GM21515 (cell line): Measurements from ENCODE around the gene CTU2.

ENCODE experiments used
- ATAC-seq: cut with Tn5 transposase; IDR thresholded peaks from one replicate; pipeline ENCODE4 v1.9.1; 2021; ENCODE audit not compliant: unreplicated experiment

CTU2 gene

DNA sequence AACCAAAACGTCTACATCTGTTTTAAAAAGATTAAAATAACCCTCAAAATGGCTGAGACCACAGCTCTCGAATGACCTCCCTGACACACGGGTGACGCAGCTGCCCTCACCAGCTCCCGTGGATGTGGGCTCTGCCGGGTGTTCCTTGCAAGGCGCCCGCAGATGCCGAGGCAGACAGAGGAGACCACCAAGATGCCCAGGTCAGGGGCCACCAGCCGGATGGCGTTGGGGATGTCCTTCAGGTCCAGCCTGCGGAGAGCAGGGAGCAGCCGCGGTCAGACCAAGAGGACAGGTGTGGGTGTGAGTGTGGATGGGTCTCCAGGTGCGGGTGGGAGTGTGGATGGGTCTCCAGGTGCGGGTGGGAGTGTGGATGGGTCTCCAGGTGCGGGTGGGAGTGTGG, 35.1 kb downstream of the CTU2 start:
- ATAC-seq = no peak

DNA sequence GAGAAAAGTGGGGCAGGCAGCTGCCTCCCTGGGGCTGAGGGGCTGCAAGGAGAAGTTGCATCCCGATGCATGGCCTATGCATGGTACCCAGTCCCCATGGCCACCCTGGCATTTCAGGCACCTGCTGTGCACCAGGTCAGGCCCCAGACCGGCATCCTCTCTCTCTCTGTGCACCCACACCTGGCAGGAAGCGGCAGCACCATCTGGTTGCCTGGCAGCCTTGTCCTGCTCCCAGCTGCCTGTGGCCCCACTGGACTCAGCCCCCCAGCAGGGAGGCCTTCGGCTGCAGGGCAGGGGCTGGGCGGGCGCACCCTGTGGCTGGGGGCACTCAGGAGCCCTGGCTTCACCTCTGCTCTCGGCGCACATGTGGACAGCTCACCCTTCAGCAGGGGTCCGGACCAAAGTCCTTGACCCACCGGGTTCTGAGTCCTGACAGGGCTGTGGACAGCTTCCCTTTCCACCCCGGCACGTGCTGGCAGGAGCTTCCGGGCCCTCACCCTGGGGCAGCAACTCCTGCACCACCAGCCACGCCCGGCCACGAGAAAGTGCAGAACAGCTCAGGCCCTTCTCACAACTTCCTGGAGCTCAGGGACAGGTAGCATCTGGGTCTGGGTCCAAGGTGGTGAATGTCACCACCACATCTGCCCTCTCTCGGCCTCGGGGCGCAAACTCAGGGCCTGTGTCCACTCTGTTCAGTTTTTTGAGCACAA, 36.7 kb downstream of the CTU2 start:
- no peak for ATAC-seq

GRCh38 chr16:88743693-88744576, 37.6 kb downstream of the CTU2 start:
- no peak for ATAC-seq

DNA sequence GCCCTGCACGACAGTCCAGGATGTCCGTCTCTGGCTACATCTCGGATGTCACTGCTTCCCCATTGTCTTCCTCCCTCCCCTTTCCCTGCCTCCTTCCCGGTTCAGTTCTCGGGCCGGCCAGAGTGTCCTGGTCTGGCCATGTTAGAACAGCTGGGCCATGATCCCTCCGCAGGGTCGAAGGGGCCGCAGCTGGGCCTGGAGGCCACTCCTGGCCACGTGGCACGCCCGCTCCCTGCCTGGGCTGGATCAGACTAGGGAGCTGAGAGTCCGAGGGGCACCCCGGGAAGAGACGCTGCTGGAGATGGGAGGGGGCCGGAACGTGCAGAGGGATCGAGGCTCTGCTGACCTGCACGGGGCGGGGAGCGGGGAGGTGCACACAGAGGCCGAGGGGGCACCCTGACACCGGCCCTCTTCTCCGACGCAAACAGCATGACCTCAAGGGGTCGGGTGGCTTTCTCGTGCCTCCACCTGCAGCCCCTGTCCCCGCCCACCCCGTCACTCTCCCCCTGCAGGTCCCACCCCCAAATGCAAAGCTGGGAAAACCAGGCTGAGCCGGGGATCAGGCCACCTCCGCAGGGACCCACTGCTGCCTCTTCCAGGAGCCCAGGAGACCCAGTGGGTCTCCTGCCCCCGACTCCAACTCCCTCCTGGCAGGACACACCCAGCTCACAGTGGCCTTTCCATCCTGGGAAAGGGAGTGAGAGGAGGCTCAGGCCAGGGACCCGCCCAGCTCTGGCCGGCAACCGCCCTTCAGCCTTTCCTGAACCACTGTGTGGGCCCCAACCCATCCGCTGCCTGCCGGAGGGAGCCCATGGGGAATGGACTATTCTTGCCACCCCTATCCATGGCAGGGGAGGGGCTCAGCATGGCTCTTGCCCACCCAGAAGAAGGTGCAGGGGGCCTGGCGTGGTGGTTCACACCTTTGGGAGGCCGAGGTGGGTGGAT, 38.5 kb downstream of the CTU2 start:
- no peak for ATAC-seq

- no peak for ATAC-seq
Measured at GRCh38 chr16:88746506-88746905, 40.2 kb downstream of the CTU2 start.

DNA sequence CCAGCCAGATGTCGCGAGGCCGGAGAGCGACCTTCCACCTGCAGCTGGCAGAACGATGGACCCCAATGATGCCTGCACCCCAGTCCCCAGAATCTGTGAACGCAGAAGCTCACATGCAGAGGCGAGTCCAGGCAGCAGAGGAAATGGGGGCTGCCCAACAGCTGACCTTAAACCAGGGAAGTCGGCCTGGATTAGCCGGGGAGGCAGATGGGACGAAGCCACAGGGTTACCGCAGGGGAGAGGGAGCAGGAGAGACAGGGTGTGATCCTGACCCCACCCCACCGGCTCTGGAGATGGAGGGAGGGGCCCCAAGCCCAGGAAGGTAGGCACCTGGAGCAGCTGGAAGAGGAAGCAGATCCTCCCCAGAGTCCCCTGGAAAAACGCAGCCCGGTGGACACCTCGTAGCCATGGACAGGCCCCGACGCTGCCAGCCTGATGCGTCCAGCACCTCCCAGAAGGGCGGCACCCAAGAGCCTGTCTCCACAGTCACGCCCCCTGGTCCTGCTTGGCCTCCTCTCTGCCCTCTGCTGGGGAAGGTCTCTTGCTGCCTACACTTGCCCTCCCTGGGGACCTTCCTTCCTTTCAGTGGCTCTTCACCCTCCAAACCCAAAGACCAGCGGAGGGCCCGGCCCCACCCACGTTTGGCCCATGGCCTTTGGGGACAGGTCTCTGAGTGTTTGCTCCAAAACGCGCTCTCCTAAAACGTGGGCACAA, 41.4 kb downstream of the CTU2 start:
- ATAC-seq = no peak

GRCh38 chr16:88748364-88748763, 42.1 kb downstream of the CTU2 start:
- ATAC-seq = no peak

GRCh38 chr16:88749358-88749757, 43.1 kb downstream of the CTU2 start:
- ATAC-seq = no peak

GRCh38 chr16:88750854-88751253, 44.6 kb downstream of the CTU2 start:
- no peak for ATAC-seq

GRCh38 chr16:88752386-88753002, 46.2 kb downstream of the CTU2 start:
- ATAC-seq = no peak

GRCh38 chr16:88753191-88753590, 46.9 kb downstream of the CTU2 start:
- ATAC-seq = no peak

GRCh38 chr16:88753602-88754001, 47.3 kb downstream of the CTU2 start:
- ATAC-seq = no peak

GRCh38 chr16:88754109-88754911, 48.0 kb downstream of the CTU2 start:
- no peak for ATAC-seq

DNA sequence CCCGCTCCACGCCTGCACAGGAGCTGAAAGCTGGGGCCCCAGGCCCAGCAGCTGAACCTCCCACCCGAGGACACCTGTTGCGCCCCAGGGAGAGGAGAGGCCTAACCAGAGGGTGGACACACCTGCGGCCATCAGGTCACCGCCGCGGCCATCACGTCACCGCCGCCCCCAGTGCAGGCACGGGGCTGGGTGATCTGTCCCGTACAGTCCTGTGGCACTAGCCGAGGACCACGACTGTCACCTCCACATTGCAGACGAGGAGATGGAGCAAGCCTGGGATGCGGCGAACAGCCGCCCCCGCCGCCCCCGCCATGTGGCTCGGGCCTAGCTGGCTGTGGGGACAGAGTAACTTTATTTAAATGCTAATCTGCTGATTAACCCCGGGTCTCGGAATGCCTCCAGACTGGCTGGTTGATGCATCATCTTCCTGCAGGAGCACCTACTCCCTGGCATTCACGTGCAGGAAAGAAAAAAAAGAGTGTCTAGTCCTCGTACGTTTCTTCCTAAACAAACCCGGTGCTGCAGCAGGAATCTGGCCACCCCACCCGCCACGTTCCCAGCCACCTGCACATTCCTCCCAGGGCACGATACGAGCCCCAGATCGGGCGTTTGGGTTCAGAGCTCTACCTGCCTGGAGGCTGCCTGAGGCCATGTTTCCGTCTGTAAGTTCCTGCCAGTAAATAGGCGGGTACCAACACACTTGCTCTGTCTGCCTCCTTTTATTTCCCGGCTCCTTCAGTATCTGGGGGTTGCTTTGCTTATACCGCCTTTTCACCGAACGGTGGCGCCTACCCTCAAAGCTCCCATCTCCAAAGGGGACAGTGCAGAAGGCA, 48.8 kb downstream of the CTU2 start:
- no peak for ATAC-seq

DNA sequence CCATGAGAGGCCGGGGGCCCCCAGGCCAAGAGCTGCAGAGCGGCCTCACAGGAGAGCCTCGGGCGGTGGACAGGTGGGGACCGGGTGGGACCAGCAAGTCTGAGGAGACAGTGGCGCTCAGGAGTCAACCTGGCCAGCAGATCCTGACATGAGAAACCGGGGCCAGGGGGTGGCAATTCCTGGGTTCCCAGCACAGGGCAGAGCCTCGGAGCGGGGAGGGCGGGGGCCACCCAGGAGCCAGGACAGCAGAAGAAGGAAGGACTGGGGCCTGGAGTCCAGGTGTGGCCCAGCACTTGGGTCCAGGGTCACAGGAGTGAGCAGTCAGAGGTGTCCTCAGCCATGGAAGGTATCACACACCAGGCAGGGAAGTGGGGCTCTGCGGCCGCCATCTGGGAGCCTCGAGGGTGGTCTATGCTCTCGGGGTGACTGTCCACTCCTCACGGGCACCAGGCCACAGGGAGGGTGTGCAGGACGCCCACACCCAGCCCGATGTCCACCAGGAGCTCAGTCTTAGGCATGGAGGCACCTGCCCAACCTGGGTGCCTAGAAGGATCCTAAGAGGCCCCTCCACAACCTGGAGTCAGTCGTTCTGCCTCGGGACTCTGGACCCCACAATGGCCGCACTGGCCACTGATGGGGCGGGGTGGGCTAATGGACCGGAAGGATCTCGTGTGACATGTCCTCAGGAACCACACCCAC, 49.6 kb downstream of the CTU2 start:
- no peak for ATAC-seq

- no peak for ATAC-seq
Measured at GRCh38 chr16:88758227-88758943, 52.1 kb downstream of the CTU2 start.

DNA sequence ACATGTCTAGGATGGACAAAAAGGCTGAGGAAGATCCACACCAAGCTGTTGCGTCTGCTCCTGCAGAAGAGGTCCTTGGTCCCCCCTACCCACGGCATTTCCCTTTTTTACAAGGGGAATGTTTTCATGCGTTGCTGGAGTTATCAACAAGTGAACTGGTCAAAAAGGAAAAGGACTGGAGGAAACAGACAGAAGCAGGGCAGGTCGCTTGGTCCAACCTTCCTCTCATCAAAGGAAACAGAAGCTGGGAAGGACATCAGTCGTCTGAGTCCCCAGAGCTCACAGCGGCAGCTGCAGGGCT, 52.6 kb downstream of the CTU2 start:
- ATAC-seq = no peak
